Endothelial cell of hepatic sinusoid (primary cell): ENCODE data around the gene ARMC12.

Experiments
- in situ Hi-C: cut with HindIII; loops from 2 replicates; pipeline ENCODE4 v1.10.0; 2017; ENCODE audit warnings: low sequenced_read_pairs

The ARMC12 gene

DNA sequence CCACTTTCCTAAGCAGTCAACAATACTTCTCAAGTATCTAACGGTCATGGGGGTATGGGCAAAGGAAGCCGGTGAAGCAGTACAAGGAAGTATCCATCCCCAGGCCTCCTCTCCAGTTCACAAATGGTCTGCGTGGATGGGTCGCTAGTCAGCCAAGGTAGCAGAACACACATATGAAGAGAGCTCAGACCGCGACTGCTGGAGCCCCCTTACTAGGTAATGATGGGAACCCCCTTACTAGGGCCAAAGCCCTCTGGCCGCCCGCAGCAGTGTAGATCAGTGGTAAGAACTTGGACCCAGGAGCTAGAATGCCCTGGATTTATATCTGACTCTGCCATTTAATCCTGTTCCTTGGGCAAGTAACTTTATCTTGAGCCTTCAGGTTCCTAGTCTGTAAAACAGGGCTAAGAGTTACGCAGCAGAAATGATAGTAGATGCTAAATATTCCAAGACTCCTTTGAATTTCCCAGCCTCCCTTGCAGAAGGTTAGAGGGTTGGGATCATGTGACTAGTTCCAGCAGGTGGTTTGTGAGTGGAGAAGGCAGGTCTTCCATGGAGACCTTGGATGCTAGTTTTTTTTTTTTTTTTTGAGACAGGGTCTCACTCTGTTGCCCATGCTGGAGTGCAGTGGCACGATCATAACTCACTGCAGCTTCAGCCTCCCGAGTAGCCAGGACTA is 37.4 kb downstream of the ARMC12 start:
- in situ Hi-C loops: no loop called here

- in situ Hi-C loops: no loop called here
Observed at GRCh38 chr6:35775031-35775430, 38.2 kb downstream of the ARMC12 start.

- in situ Hi-C loops: no loop called here
Observed at GRCh38 chr6:35776364-35777215, 39.8 kb downstream of the ARMC12 start, which contains the start of gene CLPSL2. CLPSL2 (plus strand) TSS chr6:35776598; CDS start chr6:35776619, 21 bp downstream.

DNA sequence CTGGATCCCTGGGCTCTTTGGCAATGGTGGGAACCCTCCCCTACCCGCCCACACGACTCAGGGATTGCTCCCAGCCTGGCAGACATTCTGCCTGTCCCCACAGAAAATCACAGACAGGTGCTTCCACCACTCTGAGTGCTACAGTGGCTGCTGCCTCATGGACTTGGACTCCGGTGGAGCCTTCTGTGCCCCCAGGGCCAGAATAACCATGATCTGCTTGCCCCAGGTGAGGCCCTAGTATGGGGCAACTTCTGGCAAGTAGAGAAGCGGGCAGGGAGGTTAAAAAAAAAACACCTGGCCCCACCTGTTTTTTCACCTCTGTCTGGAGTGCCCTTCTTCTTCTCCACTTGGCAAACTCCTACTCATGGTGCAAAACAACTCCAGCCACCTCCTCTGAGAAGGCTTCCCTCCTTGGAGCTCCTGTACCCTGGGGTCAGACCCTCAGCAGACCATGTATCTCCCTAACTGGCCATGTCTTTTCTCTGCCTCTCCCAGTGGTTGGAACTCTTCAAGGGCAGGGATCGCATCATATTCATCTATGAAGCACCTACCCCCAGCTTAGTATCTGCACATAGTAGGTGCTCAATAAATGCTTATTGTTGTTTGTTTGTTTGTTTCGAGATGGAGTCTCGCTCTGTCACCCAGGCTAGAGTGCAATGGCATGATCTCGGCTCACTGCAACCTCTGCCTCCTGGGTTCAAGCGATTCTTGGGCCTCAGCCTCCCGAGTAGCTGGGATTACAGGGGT is 40.7 kb downstream of the ARMC12 start:
- in situ Hi-C loops: no loop called here

DNA sequence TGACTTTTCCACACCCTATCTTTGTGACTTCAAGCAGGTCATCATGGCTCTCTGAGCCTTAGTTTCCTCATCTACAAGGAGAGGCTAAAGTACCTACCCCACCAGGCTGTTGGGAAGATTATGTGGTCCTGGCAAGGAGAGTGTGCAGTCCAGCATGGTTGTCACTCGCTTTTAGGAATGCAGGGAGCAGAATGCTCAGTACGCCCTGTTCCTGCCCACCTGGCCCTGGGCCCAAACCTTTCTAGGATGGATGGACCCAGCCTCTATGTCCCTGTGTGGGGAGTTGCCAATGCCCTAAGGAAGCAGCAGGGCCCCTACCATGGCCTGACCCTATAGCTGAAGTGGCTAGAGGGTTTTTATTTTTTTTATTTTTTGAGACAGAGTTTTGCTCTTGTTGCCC is 41.6 kb downstream of the ARMC12 start:
- in situ Hi-C loops: no loop called here

GRCh38 chr6:35780719-35781118 is 43.9 kb downstream of the ARMC12 start, which contains the start of gene CLPSL1:
CLPSL1 (plus strand) TSS chr6:35781019; CDS start chr6:35781111, 92 bp downstream.
- in situ Hi-C loops: no loop called here

GRCh38 chr6:35781290-35781689 is 44.5 kb downstream of the ARMC12 start:
- in situ Hi-C loops: no loop called here

- in situ Hi-C loops: no loop called here
Observed at GRCh38 chr6:35782424-35782823, 45.6 kb downstream of the ARMC12 start.

GRCh38 chr6:35784200-35784599 is 47.4 kb downstream of the ARMC12 start:
- in situ Hi-C loops: no loop called here

DNA sequence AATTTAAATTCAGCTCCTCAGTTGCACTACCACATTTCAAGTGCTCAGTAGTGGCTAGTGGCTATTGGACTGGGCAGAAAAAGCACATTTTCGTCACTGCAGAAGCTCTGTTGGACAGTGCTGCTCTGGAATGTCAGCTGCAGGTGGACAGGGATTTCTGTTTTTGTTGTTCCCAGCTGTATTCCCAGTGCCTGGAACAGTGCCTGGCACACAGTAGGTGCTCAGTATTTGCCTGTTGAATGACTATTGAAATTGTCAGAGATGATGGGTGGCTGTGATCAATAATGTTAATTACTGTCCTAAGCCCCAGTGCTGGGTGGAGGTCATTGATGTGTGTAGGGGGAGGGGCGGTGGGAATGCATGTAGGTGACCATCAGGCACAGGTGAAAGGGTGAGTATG is 49.4 kb downstream of the ARMC12 start:
- in situ Hi-C loops: no loop called here

DNA sequence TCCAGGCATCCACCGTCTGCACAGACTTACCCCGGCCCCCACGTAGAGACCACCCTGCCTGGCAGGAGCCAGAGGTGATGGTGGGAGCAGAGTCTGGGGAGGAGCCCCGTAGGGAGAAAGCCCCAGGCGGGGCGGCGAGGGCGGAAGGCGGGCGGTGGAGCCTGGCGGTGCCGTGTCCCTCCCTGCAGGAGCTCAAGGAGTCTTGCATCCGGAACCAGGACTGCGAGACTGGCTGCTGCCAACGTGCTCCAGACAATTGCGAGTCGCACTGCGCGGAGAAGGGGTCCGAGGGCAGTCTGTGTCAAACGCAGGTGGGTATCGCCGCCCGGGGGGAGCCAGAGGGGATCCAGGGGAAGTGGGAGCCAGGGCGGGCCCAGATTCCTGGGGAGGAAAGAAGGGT is 50.0 kb downstream of the ARMC12 start:
- in situ Hi-C loops: no loop called here

- in situ Hi-C loops: no loop called here
Observed at GRCh38 chr6:35787266-35788218, 50.7 kb downstream of the ARMC12 start.

DNA sequence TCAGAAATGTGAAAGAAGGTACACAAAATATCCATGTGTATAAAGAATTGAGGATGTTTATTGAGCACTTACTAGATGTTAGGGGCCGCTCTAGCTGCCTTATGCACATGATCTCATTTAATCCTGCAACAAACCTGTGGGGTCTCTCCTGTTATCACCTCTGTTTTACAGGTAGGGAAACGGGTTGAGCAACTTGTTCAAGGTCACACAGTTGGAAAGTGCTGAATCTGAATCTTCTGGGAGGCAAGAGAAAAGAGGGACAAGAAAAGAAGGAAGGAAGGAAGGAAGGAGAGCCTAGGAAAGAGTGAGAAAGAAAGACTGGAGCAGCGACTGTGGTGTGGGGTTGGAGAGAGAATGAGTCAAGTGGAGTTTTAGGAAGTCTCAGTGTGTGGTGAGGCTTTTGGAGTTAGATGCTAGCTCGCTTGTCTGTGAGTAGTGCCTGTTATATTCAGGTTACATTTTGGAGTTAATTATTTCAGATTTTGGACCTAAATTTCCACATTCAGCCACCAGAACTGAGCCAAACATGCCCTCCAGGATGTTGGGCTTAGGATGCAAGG is 51.7 kb downstream of the ARMC12 start:
- in situ Hi-C loops: no loop called here

- in situ Hi-C loops: no loop called here
Observed at GRCh38 chr6:35790683-35791082, 53.9 kb downstream of the ARMC12 start.

- in situ Hi-C loops: loop anchor here (5.0 kb wide), 3 partner anchors 42 to 92 kb away; no protein-coding TSS in a partner anchor
Observed at GRCh38 chr6:35794536-35795452, 58.0 kb downstream of the ARMC12 start.

DNA sequence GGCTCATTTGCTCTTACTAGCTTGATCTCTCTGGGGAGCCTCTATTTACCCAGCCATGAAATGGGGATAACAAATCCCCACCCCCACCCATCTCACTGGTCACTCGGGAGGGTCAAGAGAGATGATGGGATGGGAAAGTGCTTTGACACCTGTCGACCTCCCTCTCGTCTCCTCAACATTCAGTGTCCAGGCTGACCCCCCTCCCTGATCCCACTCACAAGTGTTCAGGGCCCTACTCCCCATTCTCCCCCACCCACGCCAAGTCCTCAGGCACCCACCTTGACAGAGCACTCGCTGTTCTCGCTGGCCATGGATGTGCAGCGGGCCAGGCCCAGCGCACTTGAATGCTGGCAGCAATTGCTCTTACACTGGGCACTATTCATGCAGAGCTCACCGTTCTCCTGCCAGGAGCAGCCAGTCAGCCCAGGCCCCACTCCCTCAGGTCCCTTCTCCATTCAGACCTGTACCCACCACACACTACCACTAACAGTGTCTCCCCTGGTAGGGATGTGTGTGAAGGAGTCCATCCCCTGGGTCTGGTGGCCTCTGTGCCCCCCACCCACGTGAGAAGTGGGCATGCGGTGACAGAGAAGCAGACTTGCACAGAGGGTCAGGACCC is 58.7 kb downstream of the ARMC12 start:
- in situ Hi-C loops: loop anchor here (5.0 kb wide), 3 partner anchors 43 to 93 kb away; no protein-coding TSS in a partner anchor

DNA sequence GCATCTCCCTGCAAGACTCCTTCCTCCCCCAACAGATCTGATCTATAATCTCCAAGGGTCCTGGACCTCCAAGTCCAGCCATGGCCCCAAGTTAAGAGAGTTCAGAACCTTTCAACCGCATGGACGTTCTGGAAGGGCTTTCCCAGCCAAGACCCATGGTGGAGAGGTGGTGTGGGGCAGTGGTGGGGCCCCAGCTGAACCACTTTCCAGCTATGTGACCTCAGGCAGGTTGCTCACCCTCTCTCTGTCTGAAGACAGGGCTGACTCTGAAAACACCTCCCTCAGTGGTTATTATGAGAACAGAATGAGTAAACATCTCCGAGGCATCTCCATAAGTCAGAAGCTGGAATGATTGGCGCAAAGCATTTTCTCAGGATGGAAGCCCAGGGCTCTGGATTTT is 59.4 kb downstream of the ARMC12 start:
- in situ Hi-C loops: loop anchor here (5.0 kb wide), 3 partner anchors 44 to 94 kb away; no protein-coding TSS in a partner anchor
